Upper lobe of left lung (tissue), 6 donors: ENCODE data around the gene MCAM. TPM values are rescaled to one million over a fixed set of nuclear protein-coding genes. Genes with fewer than 3 reads are reported as not detected.

Source experiments
- ATAC-seq, 2 donors: fragments of 200-7000 bp; cut with Tn5 transposase; one replicate each; pipeline ENCODE4 v1.9.1; 2022; ENCODE audit warnings: mild to moderate bottlenecking in 2 of 2, moderate library complexity in 2 of 2; ENCODE audit not compliant: low FRiP score in 2 of 2
- DNase-seq, 2 donors: peaks; one replicate each; pipeline ENCODE4 v3.0.0-alpha.2; 2019 to 2020
- H3K27ac ChIP-seq, 4 donors: fragments of 200-600 bp; sonication (generic); one replicate each; pipeline ENCODE4 v1.5.1; 2016 to 2019
- H3K27me3 ChIP-seq, 4 donors: fragments of 200-600 bp; sonication (generic); one replicate each; pipeline ENCODE4 v1.5.1; 2017 to 2019
- H3K36me3 ChIP-seq, 4 donors: fragments of 200-600 bp; sonication (generic); one replicate each; pipeline ENCODE4 v1.5.1; 2016 to 2019
- H3K4me1 ChIP-seq, 4 donors: fragments of 200-600 bp; sonication (generic); one replicate each; pipeline ENCODE4 v1.5.1; 2018 to 2019
- H3K4me3 ChIP-seq, 4 donors: fragments of 200-600 bp; sonication (generic); one replicate each; pipeline ENCODE4 v1.5.1; 2017 to 2019; ENCODE audit warnings: mild to moderate bottlenecking in 2 of 4, moderate library complexity in 1 of 4
- H3K9me3 ChIP-seq, 4 donors: fragments of 200-600 bp; sonication (generic); one replicate each; pipeline ENCODE4 v1.5.1; 2018 to 2019
- EP300 ChIP-seq, 4 donors: sonication (generic); formaldehyde crosslinking; IDR thresholded peaks; one replicate each; pipeline ENCODE4 v1.5.1; 2017; ENCODE audit warnings: antibody characterized with exemption in 4 of 4, control low read depth in 2 of 4
- POLR2A ChIP-seq, 4 donors: fragments of 450-650 bp; IDR thresholded peaks; one replicate each; pipeline ENCODE4 v1.5.1; 2016 to 2017; ENCODE audit warnings: antibody characterized with exemption in 4 of 4, mild to moderate bottlenecking in 2 of 4
- POLR2AphosphoS5 ChIP-seq, 2 donors: sonication (generic); formaldehyde crosslinking; IDR thresholded peaks; one replicate each; pipeline ENCODE4 v1.5.1; 2017; ENCODE audit warnings: antibody characterized with exemption in 2 of 2
- WGBS, 2 donors: methylation state at CpG; one replicate each; pipeline ENCODE4 v1.1.5; 2017 to 2018; 5-methylcytosine and 5-hydroxymethylcytosine counted together
- total RNA-seq, 6 donors: library from RNA; depleted of rRNA in 4 of 6; stranded (reverse); fragments of >200 nt in 4 of 6; gene quantifications; one replicate each; pipeline versions ENCODE4 v1.1.0 to v1.2.1, GENCODE V29; 2016 to 2021
- TF ChIP-seq, protein P1 (sequence below), 6 experiments: fragments of 450-650 bp in 4 of 6; fragments of 200-600 bp in 2 of 6; sonication (generic) in 2 of 6; IDR thresholded peaks; one replicate each; pipeline ENCODE4 v1.5.1; 2016 to 2019; ENCODE audit warnings: antibody characterized with exemption in 6 of 6
- donor health status: DM: no; HTN: no; CAD: no; lungs with moderate emphysema.
- donor health status: DM: no; HTN: yes; CAD: no; lungs with severe emphysema.

MCAM gene
- total RNA-seq, 6 donors from 2014 or later, result 39.8 to 222 (median 76.5) TPM

GRCh38 chr11:119344291-119345010, 27.5 kb upstream of the MCAM start:
- Histone ChIP-seq H3K4me3 (no peak overlapping the region), H3K27me3 (peaks cover 0 to 15% (median 7%) of the 10 kb centered on the region in 4 donors), H3K36me3 (no peaks in the 10 kb centered on the region), H3K4me1 (peaks cover 22 to 28% (median 23%) of the 10 kb centered on the region in 4 donors), H3K27ac (no peak overlapping the region), H3K9me3 (no peaks in the 10 kb centered on the region)
- 77 to 82% methylated on average over 7 to 14 of the region's 14 CpGs for WGBS, 2 donors
- DNase-seq, result no peak
- no peak for TF ChIP-seq POLR2AphosphoS5 (IDR thresholded peaks at IDR 0.05)
- TF ChIP-seq POLR2A (IDR thresholded peaks at IDR 0.05), result no peak
- TF ChIP-seq, protein P1, sequence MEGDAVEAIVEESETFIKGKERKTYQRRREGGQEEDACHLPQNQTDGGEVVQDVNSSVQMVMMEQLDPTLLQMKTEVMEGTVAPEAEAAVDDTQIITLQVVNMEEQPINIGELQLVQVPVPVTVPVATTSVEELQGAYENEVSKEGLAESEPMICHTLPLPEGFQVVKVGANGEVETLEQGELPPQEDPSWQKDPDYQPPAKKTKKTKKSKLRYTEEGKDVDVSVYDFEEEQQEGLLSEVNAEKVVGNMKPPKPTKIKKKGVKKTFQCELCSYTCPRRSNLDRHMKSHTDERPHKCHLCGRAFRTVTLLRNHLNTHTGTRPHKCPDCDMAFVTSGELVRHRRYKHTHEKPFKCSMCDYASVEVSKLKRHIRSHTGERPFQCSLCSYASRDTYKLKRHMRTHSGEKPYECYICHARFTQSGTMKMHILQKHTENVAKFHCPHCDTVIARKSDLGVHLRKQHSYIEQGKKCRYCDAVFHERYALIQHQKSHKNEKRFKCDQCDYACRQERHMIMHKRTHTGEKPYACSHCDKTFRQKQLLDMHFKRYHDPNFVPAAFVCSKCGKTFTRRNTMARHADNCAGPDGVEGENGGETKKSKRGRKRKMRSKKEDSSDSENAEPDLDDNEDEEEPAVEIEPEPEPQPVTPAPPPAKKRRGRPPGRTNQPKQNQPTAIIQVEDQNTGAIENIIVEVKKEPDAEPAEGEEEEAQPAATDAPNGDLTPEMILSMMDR (IDR thresholded peaks at IDR 0.05), result no peak
- TF ChIP-seq EP300 (IDR thresholded peaks at IDR 0.05), result no peak
- no peak for ATAC-seq

DNA sequence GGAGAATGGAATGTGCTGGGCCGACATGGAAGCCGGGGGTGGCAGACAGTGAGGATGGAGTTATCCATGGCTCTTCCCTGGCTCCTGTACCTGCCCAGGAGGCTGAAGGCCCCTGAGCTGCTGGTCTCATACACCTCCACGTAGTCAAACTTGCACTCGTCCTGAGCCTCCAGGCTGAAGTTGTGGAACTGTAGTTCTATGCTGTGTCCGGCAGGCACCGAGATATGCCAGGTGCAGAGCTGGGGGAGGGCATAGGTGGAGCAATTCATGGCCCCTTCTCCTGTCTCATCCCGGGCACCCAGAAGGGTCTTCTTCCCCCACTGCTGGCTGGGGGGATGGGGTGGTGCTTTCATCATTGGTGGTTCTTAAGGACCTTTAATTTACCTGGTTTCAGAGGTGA, 26.8 kb upstream of the MCAM start:
- Histone ChIP-seq H3K36me3 (no peaks in the 10 kb centered on the region), H3K27ac (no peak overlapping the region), H3K27me3 (peaks cover 0 to 17% (median 8%) of the 10 kb centered on the region in 4 donors), H3K4me3 (no peak overlapping the region), H3K4me1 (peaks cover 28 to 34% (median 30%) of the 10 kb centered on the region in 4 donors), H3K9me3 (no peaks in the 10 kb centered on the region)
- WGBS, 2 donors, result 75 to 94% methylated on average over 6 to 7 of the region's 7 CpGs
- ATAC-seq (no peak), DNase-seq (no peak)
- TF ChIP-seq POLR2A (IDR thresholded peaks at IDR 0.05), result no peak
- no peak for TF ChIP-seq POLR2AphosphoS5 (IDR thresholded peaks at IDR 0.05)

- TF ChIP-seq EP300 (IDR thresholded peaks at IDR 0.05), result no peak
- no peak for TF ChIP-seq POLR2A (IDR thresholded peaks at IDR 0.05)
- TF ChIP-seq, protein P1 (IDR thresholded peaks at IDR 0.05), result no peak
- no peak for TF ChIP-seq POLR2AphosphoS5 (IDR thresholded peaks at IDR 0.05)
- Histone ChIP-seq H3K36me3 (no peaks in the 10 kb centered on the region), H3K4me1 (peaks cover 37 to 45% (median 41%) of the 10 kb centered on the region in 4 donors), H3K4me3 (no peak overlapping the region), H3K27ac (no peak overlapping the region), H3K27me3 (peaks cover 0 to 17% (median 8%) of the 10 kb centered on the region in 4 donors), H3K9me3 (no peaks in the 10 kb centered on the region)
- DNase-seq (peak in 1 of 2 donors; percentile 61), ATAC-seq (no peak)
- 40 to 89% methylated on average over 1 to 10 of the region's 10 CpGs for WGBS, 2 donors
Measured at GRCh38 chr11:119342362-119343130, 25.6 kb upstream of the MCAM start.

- Histone ChIP-seq H3K27me3 (peaks cover 0 to 17% (median 8%) of the 10 kb centered on the region in 4 donors), H3K4me3 (no peak overlapping the region), H3K4me1 (peaks cover 37 to 51% (median 45%) of the 10 kb centered on the region in 4 donors), H3K27ac (peak overlapping the region in 3 of 4 donors; percentile 91 to 96 (median 91)), H3K36me3 (no peaks in the 10 kb centered on the region), H3K9me3 (no peaks in the 10 kb centered on the region)
- ATAC-seq, result no peak
- TF ChIP-seq EP300 (IDR thresholded peaks at IDR 0.05) (no peak), POLR2AphosphoS5 (IDR thresholded peaks at IDR 0.05) (no peak), POLR2A (IDR thresholded peaks at IDR 0.05) (no peak)
- TF ChIP-seq, protein P1 (IDR thresholded peaks at IDR 0.05), result no peak
- 81 to 84% methylated on average over 3 to 7 of the region's 7 CpGs for WGBS, 2 donors
- no peak for DNase-seq
Measured at GRCh38 chr11:119342023-119342300, 25.0 kb upstream of the MCAM start.

DNA sequence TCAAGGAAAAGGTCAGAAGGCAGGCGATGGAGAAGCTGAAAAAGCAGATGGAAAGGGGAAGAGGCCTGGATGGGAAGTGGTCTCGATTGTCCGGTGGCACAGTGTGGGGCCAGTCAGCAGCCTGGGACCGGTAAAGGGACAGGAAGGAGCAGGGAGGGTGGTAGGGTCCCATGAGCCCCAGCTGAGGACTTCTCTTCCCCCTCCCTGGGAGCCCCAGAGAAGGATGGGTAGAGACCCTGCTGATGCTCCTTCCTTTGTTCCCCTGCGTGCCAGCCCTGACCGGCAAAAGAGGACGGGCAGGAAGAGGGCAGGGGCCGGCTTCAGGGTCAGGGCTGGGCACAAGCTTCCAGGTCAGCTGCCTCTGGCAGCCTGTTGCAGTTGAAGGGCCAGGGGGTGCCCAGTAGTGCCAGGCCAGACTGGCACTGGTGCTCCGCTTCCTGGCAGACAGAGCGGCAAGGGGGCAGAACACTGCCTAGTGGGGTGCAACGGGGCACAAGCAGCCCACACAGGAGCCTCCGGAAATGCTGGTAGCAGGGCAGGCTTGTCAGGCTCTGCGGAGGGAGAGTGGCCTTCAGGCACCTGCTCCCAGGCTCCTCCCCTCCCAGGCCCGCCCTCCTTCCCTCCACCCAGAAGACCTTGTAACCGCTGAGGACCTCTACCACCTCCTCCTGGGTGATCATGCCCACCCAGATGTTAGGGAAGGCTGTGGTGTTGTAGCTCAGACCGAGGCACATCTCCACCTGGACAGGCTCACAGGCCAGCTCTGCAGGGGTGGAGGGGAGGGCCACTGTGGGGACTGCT, 24.5 kb upstream of the MCAM start:
- Histone ChIP-seq H3K4me3 (peak overlapping the region in 2 of 4 donors; percentile 65), H3K9me3 (no peaks in the 10 kb centered on the region), H3K27me3 (peaks cover 0 to 17% (median 8%) of the 10 kb centered on the region in 4 donors), H3K27ac (peak overlapping the region; percentile 91 to 96 (median 92)), H3K4me1 (peaks cover 37 to 52% (median 46%) of the 10 kb centered on the region in 4 donors), H3K36me3 (peaks cover 0 to 4% (median 1%) of the 10 kb centered on the region in 4 donors)
- 27 to 34% methylated on average over 4 to 12 of the region's 16 CpGs for WGBS, 2 donors
- ATAC-seq, result no peak
- DNase-seq, result peak in 1 of 2 donors; percentile 60
- TF ChIP-seq POLR2A (IDR thresholded peaks at IDR 0.05), result no peak
- TF ChIP-seq POLR2AphosphoS5 (IDR thresholded peaks at IDR 0.05), result peak in 1 of 2 donors; percentile 30
